Measurements from ENCODE around the gene TUBA1C. TPM values are rescaled to one million over a fixed set of nuclear protein-coding genes. Genes with fewer than 3 reads are reported as not detected.

Gene TUBA1C
- total RNA-seq, 1 experiment from 2014 or later: 660 TPM

- Histone ChIP-seq H3K79me2 (ENCODE audit: insufficient read depth, low read length) (no peaks in the 10 kb centered on the region), H2BK5ac (ENCODE audit: insufficient read length, low read length) (no peak overlapping the region), H3K56ac (ENCODE audit: insufficient read length, low read depth, low read length) (no peak overlapping the region), H3K18ac (ENCODE audit: insufficient read length, low read depth, low read length) (no peak overlapping the region), H3K27me3 (ENCODE audit: insufficient read depth, low read length) (peaks cover 51% of the 10 kb centered on the region), H2AK5ac (ENCODE audit: insufficient read length, low read length) (no peak overlapping the region), H3K4ac (ENCODE audit: low read depth, low read length) (no peak overlapping the region), H3K14ac (ENCODE audit: insufficient read depth, low read length) (no peak overlapping the region; the same call in 1 of the 2 replicates), H3K4me2 (ENCODE audit: insufficient read depth, insufficient read length, low read length) (peak overlapping the region; percentile 18), H2BK12ac (ENCODE audit: insufficient read length, low read depth, low read length) (no peak overlapping the region), H3K23me2 (ENCODE audit: insufficient read length, low read depth, low read length, poor library complexity, severe bottlenecking) (peaks cover 5% of the 10 kb centered on the region), H4K5ac (ENCODE audit: insufficient read length, low read depth, low read length) (no peak overlapping the region), H2AFZ (ENCODE audit: low read length) (no peak overlapping the region), H4K91ac (ENCODE audit: insufficient read length, low read depth, low read length) (no peak overlapping the region), H4K20me1 (ENCODE audit: control insufficient read depth, insufficient read depth, insufficient read length) (peaks cover 3% of the 10 kb centered on the region), H3T11ph (ENCODE audit: low read length) (no peak overlapping the region), H3K9ac (ENCODE audit: extremely low read depth, insufficient read length, low read length) (no peak overlapping the region), H3K4me1 (ENCODE audit: insufficient read depth, low read length) (no peaks in the 10 kb centered on the region), H2BK15ac (ENCODE audit: low read depth, low read length) (no peak overlapping the region), H3K23ac (ENCODE audit: insufficient read length, low read depth, low read length) (no peak overlapping the region), H3K9me3 (ENCODE audit: control insufficient read depth, low read depth, low read length) (no peaks in the 10 kb centered on the region), H3K27ac (ENCODE audit: insufficient read length, low read depth, low read length) (no peak overlapping the region), H2BK20ac (ENCODE audit: low read depth, low read length, poor library complexity, severe bottlenecking) (no peak overlapping the region), H2BK120ac (ENCODE audit: low read depth, low read length, poor library complexity, severe bottlenecking) (no peak overlapping the region), H3K79me1 (ENCODE audit: insufficient read depth, low read depth, low read length, poor library complexity, severe bottlenecking) (no peaks in the 10 kb centered on the region), H4K8ac (replicated peaks; ENCODE audit: insufficient read length, low read depth, low read length) (no peak overlapping the region)
- DNase-seq: peak; percentile 80
- peaks cover 85% of the 10 kb centered on the region for H3K27me3 Mint-ChIP-seq (ENCODE audit: low read depth)
- H3K4me1 Mint-ChIP-seq: peaks cover 12 to 41% of the 10 kb centered on the region in 2 experiments
- no peak overlapping the region; a peak in 1 of 7 replicates for H3K27ac Mint-ChIP-seq
- H3K9me3 Mint-ChIP-seq: peaks cover 0 to 2% of the 10 kb centered on the region in 2 experiments; a peak in 1 of 5 replicates
- no peak for TF ChIP-seq CTCF (conservative IDR thresholded peaks at IDR 0.05)
- H3K36me3 Mint-ChIP-seq (ENCODE audit: insufficient read depth in 1 of 3, low read depth in 3 of 3): no peaks in the 10 kb centered on the region; a peak in 2 of 7 replicates
- WGBS (ENCODE audit: extremely low coverage, insufficient read length, low lambda C conversion rate): no CpG with 5 or more reads among the region's 18 CpGs
- H3K4me3 Mint-ChIP-seq: peak overlapping the region in 1 of 2 experiments; percentile 38; a peak in 1 of 5 replicates
Observed at GRCh38 chr12:49293056-49293956, 28.4 kb downstream of the TUBA1C start.

Measured in H9 (cell line).